Fibroblast of the aortic adventitia (primary cell): ENCODE measurements around the gene ACSF3. TPM values are rescaled to one million over a fixed set of nuclear protein-coding genes. Genes with fewer than 3 reads are reported as not detected.

Source experiments
- DNase-seq: peaks from one replicate; pipeline ENCODE4 v3.0.0-alpha.2; 2010; ENCODE audit warnings: low read depth
- H3K4me3 ChIP-seq: 2 replicates; pipeline ENCODE4 v1.5.1; 2011; ENCODE audit warnings: low read depth, mild to moderate bottlenecking, control low read depth, low read length, moderate library complexity
- total RNA-seq: library from RNA; depleted of rRNA; stranded (reverse); fragments of >200 nt; gene quantifications from 2 replicates; pipeline ENCODE4 v1.2.3, GENCODE V29; 2012; ENCODE audit warnings: low replicate concordance
- TF ChIP-seq, protein P1 (sequence below): IDR thresholded peaks from 2 replicates; pipeline ENCODE4 v1.5.1; 2011; ENCODE audit warnings: mild to moderate bottlenecking, low read length, control low read depth, inconsistent platforms; ENCODE audit not compliant: insufficient read depth

Gene ACSF3
- total RNA-seq, 1 donor = 17.6 TPM

DNA sequence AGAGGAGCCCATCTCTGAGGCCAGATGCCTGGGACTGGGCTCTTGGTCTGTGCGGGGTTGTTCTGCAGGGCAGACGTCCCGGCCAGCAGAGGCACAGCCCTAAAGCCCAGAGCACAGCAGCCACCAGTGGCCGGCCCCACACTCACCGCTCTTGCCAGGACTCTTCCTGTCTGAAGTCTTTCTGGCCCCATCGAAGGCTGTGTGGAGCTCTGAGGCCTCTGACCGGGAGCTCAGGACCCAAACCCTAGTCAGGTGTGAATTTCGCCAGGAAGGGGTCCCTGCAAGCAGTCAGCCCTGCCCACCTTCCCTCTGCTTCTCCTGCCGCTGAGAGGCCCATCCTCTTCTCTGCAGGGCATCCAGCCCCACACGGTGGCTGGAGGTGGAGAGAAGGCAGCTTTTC, 10.7 kb downstream of the ACSF3 start:
- no peak for DNase-seq
- no peak overlapping the region for H3K4me3 ChIP-seq
- TF ChIP-seq, protein P1, sequence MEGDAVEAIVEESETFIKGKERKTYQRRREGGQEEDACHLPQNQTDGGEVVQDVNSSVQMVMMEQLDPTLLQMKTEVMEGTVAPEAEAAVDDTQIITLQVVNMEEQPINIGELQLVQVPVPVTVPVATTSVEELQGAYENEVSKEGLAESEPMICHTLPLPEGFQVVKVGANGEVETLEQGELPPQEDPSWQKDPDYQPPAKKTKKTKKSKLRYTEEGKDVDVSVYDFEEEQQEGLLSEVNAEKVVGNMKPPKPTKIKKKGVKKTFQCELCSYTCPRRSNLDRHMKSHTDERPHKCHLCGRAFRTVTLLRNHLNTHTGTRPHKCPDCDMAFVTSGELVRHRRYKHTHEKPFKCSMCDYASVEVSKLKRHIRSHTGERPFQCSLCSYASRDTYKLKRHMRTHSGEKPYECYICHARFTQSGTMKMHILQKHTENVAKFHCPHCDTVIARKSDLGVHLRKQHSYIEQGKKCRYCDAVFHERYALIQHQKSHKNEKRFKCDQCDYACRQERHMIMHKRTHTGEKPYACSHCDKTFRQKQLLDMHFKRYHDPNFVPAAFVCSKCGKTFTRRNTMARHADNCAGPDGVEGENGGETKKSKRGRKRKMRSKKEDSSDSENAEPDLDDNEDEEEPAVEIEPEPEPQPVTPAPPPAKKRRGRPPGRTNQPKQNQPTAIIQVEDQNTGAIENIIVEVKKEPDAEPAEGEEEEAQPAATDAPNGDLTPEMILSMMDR = no peak

GRCh38 chr16:89104930-89105571, 11.4 kb downstream of the ACSF3 start:
- H3K4me3 ChIP-seq = no peak overlapping the region
- DNase-seq = no peak
- TF ChIP-seq, protein P1 = no peak

- DNase-seq = no peak
- H3K4me3 ChIP-seq = no peak overlapping the region
- TF ChIP-seq, protein P1 = no peak
Observed at GRCh38 chr16:89105599-89106151, 12.0 kb downstream of the ACSF3 start.

GRCh38 chr16:89106533-89107202, 13.0 kb downstream of the ACSF3 start:
- TF ChIP-seq, protein P1 = no peak
- H3K4me3 ChIP-seq = no peak overlapping the region
- no peak for DNase-seq

DNA sequence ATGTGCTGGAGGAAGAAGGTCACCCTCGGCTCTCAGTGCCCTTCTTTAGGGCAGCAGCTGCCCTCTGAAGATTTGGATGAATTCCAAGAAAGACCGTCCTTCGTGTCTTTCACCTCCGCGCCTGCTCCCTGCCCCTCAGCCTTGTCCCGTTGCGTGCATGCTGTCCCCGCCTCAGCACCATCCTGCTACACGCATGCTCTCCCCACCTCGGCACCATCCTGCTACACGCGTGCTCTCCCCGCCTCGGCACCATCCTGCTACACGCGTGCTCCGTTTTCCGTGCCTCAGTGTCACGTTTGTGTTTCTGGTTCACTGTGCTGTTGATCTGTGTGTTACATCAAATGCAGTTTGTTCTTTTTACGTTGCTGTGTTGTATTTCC, 13.5 kb downstream of the ACSF3 start:
- TF ChIP-seq, protein P1 = no peak
- H3K4me3 ChIP-seq = no peak overlapping the region
- DNase-seq = no peak

DNA sequence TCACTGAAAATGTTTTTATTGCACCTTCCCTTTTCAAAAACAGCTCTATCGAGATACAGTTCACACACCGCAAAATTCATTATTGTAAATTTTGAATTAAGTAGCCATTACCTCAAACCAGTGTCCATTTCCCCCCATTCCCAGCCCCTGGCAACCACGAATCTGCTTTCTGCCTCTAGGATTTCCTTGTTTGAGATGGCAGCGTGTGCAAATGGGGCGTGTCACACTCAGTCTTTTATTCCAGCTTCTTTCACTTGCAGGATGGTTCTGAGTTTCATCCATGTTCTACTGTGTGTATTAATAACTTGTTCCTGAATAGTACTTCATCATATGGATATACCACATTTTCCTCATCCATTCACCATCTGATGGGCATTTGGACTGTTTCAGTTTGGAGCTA, 14.8 kb downstream of the ACSF3 start:
- no peak overlapping the region for H3K4me3 ChIP-seq
- DNase-seq = no peak
- TF ChIP-seq, protein P1 = no peak
